ENCODE measurements around the gene COG4.
"Not testable (repeated sequence)": the region's sequence is repeated elsewhere in the genome, so short reads cannot be mapped to it uniquely, and the experiment has no call there.

COG4 gene

DNA sequence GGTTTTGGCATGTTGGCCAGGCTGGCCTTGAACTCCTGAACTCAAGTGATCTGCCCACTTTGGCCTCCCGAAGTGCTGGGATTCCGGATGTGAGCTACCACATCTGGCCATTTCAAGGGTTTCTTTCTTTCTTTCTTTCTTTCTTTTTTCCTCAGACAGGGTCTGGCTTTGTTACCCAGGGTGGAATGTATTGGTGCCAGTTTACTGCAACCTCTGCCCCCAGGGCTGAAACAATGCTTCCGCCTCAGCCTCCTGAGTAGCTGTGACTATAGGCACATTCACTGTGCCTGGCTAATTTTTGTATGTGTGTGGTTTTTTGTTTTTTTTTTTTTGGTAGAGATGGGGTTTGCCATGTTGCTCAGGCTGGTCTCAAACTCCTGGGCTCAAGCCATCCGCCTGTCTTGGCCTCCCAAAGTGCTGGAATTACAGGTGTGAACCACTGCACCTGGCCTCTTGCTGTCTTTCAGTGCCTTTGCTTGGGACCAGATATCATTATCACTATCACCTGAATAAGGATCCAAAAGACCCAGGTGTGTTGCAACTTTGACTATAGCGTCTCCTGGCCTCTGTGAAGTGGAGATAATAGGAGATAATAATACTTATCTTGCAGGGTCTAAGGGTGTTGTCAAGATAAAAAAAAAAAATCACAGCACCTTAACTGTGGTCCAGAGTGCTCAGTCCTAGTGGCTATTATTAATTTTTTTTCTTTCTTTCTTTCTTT, 65.7 kb downstream of the COG4 start:
- no peak for DNase-seq

DNA sequence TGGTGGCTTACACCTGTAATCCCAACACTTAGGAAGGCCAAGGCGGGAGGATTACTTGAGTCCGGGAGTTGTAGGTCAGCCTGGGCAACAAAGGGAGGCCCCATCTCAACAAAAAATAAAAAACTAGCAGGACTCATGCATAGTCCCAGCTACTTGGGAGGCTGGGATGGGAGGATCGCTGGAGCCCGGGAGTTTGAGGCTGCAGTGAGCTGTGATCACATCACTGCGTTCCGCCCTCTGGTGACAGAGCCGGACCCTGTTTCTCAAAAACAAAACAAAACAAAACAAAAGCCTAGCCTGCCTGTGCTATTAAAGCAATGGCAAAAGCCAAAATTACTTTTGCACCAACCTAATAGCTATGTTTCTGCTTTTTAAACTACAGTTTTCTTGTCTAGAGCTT, 67.4 kb downstream of the COG4 start:
- DNase-seq = no peak

DNA sequence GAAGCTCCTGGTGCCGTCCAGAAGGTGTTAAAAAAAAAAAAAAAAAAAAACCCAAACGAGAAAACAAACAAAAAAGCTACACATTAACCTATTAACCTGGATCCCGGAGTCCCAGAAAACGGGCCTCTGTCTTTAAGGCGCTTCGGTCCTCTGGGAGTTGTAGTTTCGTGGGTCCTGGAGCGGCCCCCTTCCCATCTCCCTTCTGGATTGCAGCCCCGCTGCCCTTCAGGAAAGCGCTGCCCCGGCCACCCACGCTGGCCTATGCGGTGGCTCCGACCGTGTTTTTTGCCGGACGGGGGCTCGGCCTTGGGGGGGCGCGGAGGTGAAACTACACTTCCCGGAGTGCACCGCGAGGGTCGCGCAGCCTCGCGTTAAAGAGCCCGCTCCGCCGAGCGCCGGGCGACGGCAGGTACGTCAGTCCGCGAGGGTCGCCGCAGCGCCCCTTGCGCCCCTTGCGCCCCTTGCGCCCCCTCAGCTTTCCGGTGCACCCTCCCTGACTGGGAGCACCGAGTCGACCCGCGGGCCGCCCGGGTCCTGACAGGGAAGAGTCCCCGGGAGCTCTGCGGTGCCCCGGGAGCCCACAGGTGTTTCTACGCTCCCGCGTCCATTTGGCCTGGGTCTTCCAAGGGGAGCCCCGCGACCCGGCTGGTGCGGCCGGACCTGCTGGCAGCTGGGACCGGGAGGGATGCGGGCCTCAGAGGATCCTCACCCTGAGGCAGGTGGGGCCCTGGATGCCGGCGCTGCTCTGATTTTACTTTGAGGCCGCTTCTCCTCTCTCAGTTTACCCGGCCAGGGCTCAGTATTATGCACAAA, 68.9 kb downstream of the COG4 start, which contains the start of gene FCSK:
FCSK (plus strand) TSS at position 374 of the 813 bp plus-strand sequence. CDS start 8,596 bp downstream, outside the sequence.
- DNase-seq = peak in 52 of 56 donors; percentile 14 to 91 (median 62)

DNA sequence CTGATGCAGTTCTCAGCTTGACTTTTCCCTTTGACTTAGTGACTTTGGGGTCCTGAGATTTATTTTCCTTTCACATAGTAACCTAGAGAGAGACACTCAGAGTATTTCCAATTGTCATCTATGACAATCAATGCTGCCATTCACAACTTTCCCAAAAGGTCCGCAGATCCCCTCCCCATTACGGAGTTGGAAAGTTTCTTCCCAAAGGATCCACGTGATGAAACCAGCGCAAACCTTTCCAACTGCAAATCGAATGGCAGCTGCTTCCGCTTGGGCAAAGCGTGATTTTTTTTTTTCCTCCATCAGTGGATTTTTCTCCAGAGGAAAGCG, 69.5 kb downstream of the COG4 start:
- DNase-seq = peak in 4 of 56 donors; percentile 38 to 67 (median 47)

DNA sequence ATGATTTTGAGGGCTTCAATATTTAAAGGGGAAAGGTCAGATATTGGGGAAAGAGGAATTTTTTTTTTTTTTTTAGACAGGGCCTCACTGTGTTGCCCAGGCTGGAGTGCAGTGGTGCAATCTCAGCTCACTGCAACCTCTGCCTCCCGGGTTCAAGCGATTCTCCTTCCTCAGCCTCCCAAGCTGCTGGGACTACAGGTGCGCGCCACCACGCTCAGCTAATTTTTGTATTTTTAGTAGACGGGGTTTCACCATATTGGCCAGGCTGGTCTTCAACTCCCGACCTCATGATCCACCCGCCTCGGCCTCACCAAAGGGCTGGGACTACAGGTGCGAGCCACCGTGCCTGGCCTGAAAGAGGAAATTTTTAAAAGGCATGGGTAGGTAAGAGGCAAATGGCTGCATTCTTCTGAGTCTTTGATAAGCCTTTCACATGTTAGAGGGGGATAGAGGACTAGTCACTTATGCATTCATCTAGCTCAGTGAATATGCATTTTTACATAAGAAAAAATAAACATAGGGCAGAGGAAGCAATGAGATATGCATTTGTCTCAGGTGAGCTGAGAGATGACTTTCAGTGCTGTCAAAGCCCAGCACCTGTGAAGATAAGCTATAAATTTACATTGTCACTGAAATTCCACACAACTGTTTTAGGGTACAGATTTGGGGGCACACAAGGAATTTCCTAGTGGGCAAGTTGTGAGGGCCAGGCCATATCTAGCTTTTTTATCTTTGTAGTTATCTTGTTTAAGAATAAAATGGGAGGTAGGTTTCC, 70.0 kb downstream of the COG4 start:
- no peak for DNase-seq

DNA sequence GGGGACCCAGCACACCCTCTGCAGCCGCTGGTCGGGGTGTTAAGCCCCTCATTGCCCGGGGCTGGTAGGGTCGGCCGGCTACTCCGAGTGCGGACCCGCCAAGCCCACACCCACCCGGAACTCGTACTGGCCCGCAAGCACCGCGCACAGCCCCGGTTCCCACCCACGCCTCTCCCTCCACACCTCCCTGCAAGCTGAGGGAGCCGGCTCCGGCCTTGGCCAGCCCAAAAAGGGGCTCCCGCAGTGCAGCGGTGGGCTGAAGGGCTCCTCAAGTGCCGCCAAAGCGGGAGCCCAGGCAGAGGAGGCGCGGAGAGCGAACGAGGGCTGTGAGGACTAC, 72.4 kb downstream of the COG4 start:
- not testable (repeated sequence) for DNase-seq

DNA sequence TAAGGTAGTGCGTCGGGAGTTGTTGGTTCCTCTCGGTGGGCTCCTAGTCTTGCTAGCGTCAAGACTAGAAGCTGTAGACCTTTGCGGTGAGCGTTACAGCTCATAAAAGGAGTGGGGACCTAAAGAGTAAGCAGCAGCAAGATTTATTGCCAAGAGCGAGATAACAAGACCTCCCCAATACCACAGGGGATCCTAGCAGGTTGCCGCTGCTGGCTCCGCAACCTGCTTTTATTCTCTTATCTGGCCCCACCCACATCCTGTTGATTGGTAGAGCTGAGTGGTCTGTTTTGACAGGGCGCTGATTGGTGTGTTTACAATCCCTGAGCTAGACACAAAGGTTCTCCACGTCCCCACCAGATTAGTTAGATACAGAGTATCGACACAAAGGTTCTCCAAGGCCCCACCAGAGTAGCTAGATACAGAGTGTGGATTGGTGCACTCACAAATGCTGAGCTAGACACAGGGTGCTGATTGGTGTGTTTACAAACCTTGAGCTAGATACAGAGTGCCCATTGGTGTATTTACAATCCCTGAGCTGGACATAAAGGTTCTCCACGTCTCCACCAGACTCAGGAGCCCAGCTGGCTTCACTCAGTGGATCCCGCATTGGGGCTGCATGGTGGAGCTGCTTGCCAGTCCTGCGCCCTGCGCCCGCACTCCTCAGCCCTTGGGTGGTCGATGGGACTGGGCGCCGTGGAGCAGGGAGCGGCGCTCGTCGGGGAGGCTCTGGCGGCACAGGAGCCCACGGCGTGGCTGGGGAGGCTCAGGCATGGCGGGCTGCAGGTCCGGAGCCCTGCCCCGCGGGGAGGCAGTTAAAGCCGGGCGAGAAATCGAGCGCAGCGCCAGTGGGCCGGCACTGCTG, 73.0 kb downstream of the COG4 start:
- DNase-seq = not testable (repeated sequence)

DNA sequence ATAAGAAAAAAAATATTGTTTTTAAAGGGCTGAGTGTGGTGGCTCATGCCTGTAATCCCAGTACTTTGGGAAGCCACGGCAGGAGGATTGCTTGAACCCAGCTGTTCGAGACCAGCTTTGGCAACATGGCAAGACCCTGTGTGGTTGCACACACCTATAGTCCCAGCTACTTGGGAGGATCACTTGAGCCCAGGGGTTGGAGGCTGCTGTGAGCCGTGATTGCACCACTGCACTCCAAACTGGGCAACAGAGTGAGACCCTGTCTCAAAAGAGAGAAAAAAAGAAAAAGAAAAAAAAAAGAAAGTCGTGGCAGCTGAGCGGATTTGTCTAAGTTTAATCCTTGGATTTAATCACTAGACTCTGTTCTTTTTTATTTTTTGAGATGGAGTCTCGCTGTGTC, 75.3 kb downstream of the COG4 start:
- no peak for DNase-seq

DNA sequence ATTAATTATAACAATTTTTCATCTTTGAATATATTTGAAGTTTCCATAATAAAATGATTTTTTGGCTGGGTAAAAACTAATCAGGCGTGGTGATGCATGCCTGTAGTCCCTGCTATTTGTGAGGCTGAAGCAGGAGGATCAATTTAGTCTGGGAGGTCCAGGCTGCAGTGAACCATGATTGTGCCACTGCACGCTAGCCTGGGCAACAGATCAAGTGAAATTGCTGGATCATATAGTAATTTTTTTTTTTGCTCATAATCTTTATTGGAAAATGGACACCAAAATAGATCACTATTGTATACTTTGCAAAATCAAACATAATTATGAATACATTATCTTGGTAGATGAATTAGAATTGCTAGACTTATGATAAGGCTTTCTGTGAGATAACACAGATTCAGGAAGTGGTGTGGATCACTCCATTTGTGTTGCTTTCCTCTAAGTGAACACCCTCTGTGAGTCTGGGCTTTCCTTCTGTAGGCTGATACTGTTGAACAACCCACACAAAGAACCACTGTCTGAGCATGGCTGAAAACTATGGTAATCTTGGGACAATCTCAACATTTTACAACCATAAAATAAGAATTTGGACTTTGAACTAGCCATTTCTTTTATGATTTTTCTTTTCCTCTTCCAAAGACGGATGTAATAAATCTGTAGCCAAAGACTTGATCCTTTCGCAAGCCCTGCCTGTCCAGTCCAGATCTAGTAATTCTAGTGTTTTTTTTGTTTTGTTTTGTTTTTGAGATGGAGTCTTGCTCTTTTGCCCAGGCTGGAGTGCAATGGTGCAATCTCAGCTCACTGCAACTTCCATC, 78.9 kb downstream of the COG4 start:
- no peak for DNase-seq

DNA sequence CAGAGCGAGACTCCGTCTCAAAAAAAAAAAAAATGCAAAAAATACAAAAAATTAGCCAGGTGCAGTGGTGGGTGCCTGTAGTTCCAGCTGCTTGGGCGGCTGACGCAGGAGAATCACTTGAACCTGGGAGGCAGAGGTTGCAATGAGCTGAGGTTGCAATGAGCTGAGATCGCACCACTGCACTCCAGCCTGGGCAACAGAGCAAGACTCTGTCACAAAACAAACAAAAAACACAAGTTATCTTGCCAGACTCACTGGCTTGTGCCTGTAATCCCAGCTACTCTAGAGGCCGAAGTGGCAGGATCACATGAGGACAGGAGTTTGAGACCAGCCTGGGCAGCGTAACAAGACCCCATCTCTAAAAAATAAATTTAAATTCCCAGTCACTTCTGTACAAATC, 81.0 kb downstream of the COG4 start:
- no peak for DNase-seq

DNA sequence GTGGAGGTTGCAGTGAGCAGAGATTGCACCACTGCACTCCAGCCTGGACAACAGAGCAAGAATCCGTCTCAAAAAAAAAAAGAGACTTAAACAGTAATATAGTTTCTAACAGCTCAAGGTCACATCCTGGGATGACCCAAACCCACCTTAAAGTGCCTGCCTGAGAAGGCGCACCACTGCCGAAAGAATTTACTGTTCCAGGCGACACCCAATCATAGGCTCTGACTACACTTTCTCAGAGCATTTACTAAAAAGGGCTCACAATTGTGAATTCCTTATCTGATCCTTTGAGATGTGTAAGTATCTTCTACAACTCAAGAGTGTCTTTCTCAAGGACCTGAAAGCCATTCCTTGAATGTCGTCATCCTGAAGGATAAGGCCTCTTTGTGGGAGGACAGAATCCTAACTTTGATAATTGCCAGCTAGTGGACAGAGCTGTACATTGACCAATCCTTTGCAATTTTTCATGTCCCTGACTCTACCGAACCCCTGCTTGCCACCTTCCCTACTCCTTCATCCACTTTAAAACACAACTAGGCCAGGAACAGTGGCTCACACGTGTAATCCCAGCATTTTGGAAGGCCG, 81.9 kb downstream of the COG4 start:
- no peak for DNase-seq

DNA sequence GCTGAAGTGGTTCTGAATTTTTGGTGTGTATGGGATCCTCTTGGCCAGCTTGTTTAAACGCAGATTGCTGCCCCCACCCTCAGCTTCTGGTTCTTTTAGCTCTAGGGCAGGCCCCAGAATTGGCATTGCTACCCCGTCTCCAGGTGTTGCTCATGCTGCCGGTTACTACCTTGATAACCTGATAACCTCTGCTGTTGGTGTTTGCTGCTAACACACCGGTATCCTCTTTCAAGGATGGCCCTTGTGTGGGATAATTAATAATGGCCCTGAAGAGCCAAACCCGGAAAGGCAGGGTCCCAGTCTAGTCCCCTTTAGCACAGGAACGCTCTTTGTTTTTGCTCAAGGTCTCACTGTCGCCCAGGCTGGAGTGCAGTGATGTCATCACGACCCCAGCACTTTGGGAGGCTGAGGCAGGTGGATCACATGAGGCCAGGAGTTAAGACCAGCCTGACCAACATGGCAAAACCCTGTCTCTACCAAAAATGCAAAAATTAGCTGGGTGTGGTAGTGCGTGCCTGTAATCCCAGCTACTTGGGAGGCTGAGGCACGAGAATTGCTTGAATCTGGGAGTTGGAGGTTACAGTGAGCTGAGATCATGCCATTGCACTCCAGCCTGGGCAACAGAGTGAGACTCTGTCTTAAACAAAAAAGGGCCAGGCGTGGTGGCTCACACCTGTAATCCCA, 83.2 kb downstream of the COG4 start:
- DNase-seq = no peak

DNA sequence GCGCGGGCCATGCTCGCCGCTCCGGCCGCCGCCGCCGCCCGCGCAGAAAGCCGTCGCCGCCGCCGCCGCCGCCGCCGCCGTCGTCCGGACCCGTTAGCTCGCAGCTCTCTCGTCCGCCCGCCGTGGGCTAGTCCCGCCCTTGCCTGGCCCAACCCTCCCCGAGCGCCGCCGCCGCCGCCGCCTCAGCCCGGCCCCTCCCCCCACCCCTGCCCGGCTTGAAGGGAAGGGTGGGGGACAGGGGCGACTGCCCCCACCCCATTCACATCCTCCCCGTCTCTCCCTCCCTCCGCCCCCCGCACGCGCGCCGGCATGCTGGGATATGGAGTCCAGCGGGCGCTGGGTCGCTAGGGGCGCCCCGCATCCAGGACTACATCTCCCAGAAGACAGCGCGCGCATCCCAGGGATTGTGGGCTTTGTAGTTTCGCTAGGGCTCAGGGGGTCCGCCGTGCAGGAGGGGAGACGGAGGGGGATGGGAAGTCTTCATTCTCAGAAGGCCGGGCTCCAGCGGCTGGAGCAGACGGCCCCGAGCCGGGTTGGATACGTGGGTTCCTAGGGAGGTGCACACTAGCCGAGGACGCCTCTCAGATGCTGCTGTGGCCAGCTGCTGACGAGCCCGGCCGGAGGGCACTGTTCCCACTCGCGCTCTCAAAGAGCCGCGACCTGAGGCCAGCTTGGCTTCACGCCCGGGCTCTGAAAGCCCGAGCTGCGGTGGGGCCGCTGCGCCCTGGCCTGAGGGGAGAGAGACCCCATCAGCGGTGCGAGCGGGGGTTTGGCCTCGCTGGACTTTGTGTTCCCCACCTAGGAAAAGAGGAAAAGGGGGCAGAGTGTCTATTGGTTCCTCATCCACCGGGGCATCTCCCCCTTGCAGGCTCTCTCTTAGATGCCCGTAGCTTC, 84.1 kb downstream of the COG4 start, which contains the start of gene ST3GAL2:
ST3GAL2 (minus strand) TSS at position 132 of the 894 bp plus-strand sequence. CDS start 40,570 bp downstream, outside the sequence.
- DNase-seq = peak; percentile 73 to 98 (median 92)

DNA sequence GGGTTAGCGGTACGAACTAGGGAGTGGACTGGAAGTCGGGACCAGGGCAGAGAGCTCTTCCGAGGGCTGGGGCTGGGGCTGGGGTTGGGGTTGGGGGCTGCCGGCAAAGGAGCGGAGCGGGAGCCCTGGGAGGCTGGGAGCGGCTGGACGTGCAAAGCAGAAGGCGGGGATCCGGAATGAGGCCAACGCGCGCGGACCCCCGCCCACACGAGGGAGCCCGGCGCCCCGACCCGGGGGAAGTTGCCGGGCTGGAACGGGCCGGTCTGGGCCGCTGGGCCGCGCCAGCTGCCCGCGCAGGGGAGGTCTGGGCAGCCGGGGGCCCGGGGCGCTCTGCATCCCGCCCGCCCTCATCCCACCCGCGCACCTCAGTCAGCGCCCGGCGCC, 84.8 kb downstream of the COG4 start:
- DNase-seq = peak in 5 of 56 donors; percentile 32 to 57 (median 47)

DNA sequence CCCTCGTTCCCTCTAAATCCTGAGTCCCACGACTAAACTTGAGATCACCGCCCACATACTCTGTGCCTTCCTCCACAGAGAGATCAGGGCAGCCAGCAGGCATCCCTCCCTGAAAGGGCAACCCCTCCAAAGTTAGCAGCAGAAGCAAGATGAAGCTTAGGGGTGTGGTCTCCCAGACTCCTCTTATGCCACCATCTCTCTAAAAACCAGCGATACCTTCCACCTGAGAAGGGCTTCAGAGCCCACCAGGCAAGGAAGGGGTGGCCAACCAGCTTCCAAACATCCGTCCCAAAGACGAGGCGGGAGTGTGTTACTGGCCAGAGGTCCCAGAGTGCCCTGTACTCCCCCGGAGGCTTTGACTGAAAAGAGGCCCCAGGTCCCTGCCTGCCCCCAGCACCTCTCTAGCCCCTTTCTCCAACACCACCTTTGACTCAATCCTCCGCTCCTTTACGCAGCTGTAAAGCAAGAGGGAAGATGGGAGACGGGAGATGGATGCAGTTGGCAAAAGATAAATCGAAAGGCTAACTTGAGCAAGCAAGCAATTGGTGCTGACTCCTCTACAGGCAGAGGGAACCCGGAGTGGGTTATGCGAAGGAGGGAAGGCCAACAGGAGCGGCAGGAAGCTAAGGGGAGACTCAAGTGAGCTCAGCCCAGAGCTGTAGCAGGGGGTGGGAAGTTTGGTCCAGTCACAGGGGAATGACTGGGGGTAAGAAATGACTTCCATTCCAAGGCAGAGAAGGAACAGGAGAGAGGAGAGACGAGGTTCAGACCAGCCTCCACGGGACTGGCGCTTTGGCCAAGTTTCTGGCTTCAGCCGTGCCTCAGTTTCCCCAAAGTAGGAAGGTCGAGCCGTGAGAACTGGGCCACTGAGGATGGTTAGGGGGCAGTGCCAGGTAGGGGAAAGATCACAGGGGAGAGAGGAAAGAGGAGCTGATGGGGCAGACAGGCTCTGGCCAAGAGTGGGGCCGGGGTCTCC, 85.5 kb downstream of the COG4 start:
- DNase-seq = peak in 5 of 56 donors; percentile 8 to 15 (median 14)

DNA sequence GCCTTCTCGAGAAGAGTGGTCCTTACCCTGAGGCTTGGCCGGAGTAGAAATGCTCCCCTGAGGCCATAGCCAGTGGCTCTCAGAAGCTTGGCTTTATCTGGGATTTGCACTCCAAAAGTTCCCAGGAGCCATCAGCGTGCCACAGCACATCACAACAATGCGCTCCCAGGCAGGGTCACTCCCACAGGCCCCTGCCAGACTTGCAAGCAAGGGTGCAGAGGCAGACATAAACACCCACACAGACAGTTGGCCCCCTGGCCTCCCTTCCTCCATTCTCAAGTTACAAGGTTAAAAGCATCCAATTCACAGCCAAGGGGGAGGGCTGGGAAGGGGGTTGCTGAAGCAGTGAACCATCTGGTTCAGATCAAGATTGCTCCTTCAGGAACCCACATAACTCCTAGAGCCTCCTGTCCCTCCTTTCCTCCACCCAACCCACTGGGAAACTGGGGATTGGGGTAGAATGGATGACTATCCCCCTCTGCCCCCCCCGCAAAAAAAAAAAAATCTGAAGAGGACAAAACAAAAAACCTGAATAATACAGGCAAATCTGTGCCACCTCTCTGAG, 86.3 kb downstream of the COG4 start:
- no peak for DNase-seq

All from amygdala (tissue), 56 donors.